Measurements from ENCODE around the gene NUDT22.

Gene NUDT22

GRCh38 chr11:64227405-64227956, 1.4 kb downstream of the NUDT22 start:
- TF ChIP-seq GATA3 (IDR thresholded peaks at IDR 0.05; ENCODE audit: low read depth, low read length) (no peak), GATA2 (IDR thresholded peaks at IDR 0.05; ENCODE audit: low read depth, low read length) (no peak)

- TF ChIP-seq GATA3 (IDR thresholded peaks at IDR 0.05; ENCODE audit: low read depth, low read length) (no peak), GATA2 (IDR thresholded peaks at IDR 0.05; ENCODE audit: low read depth, low read length) (no peak)
These were observed 3.1 kb downstream of the NUDT22 start for GRCh38 chr11:64229090-64229743.

DNA sequence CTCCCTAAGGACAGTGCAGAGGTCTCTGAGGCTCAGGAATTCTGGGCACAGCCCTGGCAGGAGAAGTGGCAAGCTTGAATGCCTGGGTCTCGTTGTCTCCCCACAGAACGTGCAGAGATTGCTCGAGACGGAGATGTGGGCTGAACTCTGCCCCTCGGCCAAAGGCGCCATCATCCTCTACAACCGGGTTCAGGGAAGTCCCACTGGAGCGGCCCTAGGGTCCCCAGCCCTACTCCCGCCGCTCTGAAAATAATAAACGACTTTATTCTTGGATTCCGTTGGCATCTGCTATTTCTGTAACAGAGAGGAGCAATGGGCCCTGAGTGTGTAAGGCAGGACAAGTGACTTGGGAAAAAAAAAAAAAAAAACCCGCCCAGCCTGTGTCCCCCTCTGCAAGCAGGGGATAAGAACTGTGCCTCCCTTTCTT, 3.7 kb downstream of the NUDT22 start:
- no peak for TF ChIP-seq GATA3 (IDR thresholded peaks at IDR 0.05; ENCODE audit: low read depth, low read length)
- TF ChIP-seq GATA2 (IDR thresholded peaks at IDR 0.05; ENCODE audit: low read depth, low read length): no peak

GRCh38 chr11:64230171-64230984, 4.3 kb downstream of the NUDT22 start, which contains the start of gene DNAJC4:
Gene DNAJC4 (plus strand): TSS chr11:64230548. CDS start chr11:64230855, 307 bp downstream.
- TF ChIP-seq GATA2 (IDR thresholded peaks at IDR 0.05; ENCODE audit: low read depth, low read length) (no peak), GATA3 (IDR thresholded peaks at IDR 0.05; ENCODE audit: low read depth, low read length) (no peak)

DNA sequence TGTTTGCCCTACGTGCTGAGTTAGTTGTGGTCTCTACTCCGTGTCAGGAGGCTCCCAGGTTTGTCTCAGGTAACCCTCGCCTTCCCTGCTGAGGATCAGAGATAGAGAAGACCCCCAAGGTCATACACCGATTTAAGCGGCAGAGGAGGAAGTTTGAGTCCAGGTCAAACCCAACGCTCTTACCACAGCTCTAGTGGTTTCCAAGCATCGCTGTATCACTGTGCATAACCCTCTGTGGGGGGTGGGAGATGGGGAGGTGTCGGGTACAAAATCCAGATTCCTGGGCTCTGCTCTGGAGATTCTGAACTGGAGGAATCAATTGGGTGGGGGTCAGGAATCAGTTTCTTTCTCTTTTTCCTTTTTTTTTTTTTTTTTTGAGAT, 4.9 kb downstream of the NUDT22 start:
- TF ChIP-seq GATA3 (IDR thresholded peaks at IDR 0.05; ENCODE audit: low read depth, low read length) (no peak), GATA2 (IDR thresholded peaks at IDR 0.05; ENCODE audit: low read depth, low read length) (no peak)

- TF ChIP-seq GATA2 (IDR thresholded peaks at IDR 0.05; ENCODE audit: low read depth, low read length): no peak
- TF ChIP-seq GATA3 (IDR thresholded peaks at IDR 0.05; ENCODE audit: low read depth, low read length): no peak
These were observed 5.5 kb downstream of the NUDT22 start for GRCh38 chr11:64231546-64231945.

DNA sequence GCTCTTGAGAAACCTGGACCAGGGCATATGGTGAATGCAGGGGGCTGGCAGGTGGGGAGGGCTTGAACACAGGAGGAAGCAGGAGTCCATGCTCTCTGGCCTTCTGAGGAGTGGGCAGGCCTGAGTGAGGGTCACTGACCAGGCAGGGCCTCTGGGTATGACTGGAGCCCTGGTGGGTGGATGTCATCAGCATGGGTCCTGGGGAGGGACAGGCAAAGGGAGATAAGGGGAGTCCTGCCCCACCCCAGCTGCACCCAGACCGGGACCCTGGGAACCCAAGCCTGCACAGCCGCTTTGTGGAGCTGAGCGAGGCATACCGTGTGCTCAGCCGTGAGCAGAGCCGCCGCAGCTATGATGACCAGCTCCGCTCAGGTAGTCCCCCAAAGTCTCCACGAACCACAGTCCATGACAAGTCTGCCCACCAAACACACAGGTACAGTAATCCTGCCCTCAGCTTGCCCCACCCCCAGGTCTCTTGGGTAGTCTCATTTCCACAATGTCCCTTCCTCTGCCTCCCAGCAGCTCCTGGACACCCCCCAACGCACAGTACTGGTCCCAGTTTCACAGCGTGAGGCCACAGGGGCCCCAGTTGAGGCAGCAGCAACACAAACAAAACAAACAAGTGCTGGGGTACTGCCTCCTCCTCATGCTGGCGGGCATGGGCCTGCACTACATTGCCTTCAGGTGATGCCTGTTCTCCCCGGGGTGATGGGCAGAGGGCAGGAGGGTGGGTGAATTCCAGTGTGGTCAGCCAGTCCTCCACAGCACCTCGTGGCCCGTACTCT, 6.3 kb downstream of the NUDT22 start:
- TF ChIP-seq GATA3 (IDR thresholded peaks at IDR 0.05; ENCODE audit: low read depth, low read length) (no peak), GATA2 (IDR thresholded peaks at IDR 0.05; ENCODE audit: low read depth, low read length) (no peak)

DNA sequence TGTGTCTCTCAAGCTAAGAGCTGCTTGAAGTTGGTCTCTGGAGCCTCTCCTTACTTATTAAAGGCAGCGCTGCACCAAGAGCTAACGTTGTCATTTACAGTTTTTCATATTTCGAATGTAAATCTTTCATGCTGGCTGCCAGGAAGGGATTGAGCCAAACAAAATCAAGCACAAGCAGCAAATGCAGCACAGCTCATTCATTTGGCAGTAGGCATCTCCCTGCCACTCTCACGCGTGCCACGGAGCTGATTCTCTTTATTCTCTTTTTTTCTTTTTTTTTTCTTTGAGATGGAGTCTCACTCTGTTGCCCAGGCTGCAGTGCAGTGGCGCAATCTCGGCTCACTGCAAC, 6.9 kb downstream of the NUDT22 start:
- no peak for TF ChIP-seq GATA3 (IDR thresholded peaks at IDR 0.05; ENCODE audit: low read depth, low read length)
- TF ChIP-seq GATA2 (IDR thresholded peaks at IDR 0.05; ENCODE audit: low read depth, low read length): no peak

DNA sequence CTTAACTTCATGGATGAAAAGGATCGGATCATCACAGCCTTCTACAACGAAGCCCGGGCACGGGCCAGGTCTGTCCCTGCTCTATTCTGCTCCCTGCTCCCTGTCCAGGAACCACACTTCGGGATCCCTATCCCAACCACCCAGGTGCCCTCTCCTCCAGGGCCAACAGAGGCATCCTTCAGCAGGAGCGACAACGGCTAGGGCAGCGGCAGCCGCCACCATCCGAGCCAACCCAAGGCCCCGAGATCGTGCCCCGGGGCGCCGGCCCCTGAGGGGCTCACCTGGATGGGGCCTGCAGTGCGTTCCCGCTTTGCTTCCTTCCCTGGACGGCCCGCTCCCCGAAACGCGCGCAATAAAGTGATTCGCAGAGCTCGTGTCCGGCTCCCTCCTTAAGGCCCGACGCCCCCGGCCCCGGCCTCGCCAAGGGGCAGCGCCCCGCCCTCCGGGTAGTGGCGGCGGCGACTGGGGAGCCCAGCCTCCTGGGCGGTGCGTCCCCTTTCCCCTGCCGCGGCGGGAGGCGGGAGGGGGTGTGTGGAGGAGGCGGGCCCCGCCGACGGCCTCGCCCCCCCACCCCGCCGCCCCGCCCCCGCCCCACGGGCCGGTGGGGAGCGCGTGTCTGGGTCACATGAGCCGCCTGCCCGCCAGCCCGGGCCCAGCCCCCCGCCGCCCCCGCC, 8.0 kb downstream of the NUDT22 start, which contains the start of gene VEGFB:
Gene VEGFB, plus strand, starts transcription at position 672 of the 674 bp plus-strand sequence. CDS start 250 bp downstream, outside the sequence.
- no peak for TF ChIP-seq GATA2 (IDR thresholded peaks at IDR 0.05; ENCODE audit: low read depth, low read length)
- TF ChIP-seq GATA3 (IDR thresholded peaks at IDR 0.05; ENCODE audit: low read depth, low read length): no peak

GRCh38 chr11:64234647-64235379, 8.7 kb downstream of the NUDT22 start:
- TF ChIP-seq GATA3 (IDR thresholded peaks at IDR 0.05; ENCODE audit: low read depth, low read length) (no peak), GATA2 (IDR thresholded peaks at IDR 0.05; ENCODE audit: low read depth, low read length) (no peak)

GRCh38 chr11:64235437-64236161, 9.5 kb downstream of the NUDT22 start:
- no peak for TF ChIP-seq GATA2 (IDR thresholded peaks at IDR 0.05; ENCODE audit: low read depth, low read length)
- TF ChIP-seq GATA3 (IDR thresholded peaks at IDR 0.05; ENCODE audit: low read depth, low read length): no peak

DNA sequence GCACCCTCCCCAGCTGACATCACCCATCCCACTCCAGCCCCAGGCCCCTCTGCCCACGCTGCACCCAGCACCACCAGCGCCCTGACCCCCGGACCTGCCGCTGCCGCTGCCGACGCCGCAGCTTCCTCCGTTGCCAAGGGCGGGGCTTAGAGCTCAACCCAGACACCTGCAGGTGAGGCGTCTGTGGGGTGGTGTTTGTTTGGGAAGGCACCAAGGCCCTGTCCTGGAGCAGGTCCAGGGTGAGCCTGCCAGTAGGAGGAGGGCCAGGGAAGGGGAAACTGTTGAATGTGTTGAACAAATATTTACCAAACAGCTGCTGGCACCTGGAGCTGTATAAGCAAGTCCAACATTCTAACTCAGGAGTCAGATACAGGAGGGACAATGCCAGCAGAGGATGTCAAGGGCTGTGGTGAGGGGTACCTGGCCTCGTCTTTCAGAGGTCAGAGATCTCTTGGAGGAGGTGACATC, 11.4 kb downstream of the NUDT22 start:
- TF ChIP-seq GATA2 (IDR thresholded peaks at IDR 0.05; ENCODE audit: low read depth, low read length) (no peak), GATA3 (IDR thresholded peaks at IDR 0.05; ENCODE audit: low read depth, low read length) (no peak)
